CD4-positive, alpha-beta T cell (primary cell): ENCODE measurements around the gene MSI2. TPM values are rescaled to one million over a fixed set of nuclear protein-coding genes. Genes with fewer than 3 reads are reported as not detected.

Experiments
- ATAC-seq: fragments of 200-7000 bp; cut with Tn5 transposase; one replicate; pipeline ENCODE4 v1.10.0; 2022; ENCODE audit warnings: mild to moderate bottlenecking; ENCODE audit not compliant: poor library complexity
- CTCF ChIA-PET: fragments of 350-600 bp; sonication (Branson Sonifier 250); formaldehyde crosslinking; loops from one replicate; lab custom pipeline; 2021; ENCODE audit warnings: antibody characterized with exemption, inconsistent platforms; lab: Charles Lee
- POLR2A ChIA-PET: fragments of 350-600 bp; sonication (Branson Sonifier 250); formaldehyde crosslinking; loops from one replicate; lab custom pipeline; 2021; ENCODE audit warnings: antibody characterized with exemption, inconsistent platforms; lab: Charles Lee
- DNase-seq, 14 experiments: peaks; one replicate each; pipeline ENCODE4 v3.0.0-alpha.2; 2013 to 2020; ENCODE audit warnings: mixed read lengths in 2 of 14
- H3K27ac ChIP-seq, 2 donors: one replicate each; pipeline versions ENCODE4 v1.5.1 to v1.7.0; 2013; ENCODE audit warnings: low read length in 2 of 2, low read depth in 1 of 2, mild to moderate bottlenecking in 1 of 2
- H3K27me3 ChIP-seq, 2 experiments: 1 replicate in 1 of 2; 2 replicates in 1 of 2; pipeline versions ENCODE4 v1.6.1 to v1.7.0; 2013; ENCODE audit warnings: low read length in 2 of 2, control low read depth in 1 of 2, mild to moderate bottlenecking in 1 of 2, moderate library complexity in 1 of 2; ENCODE audit not compliant: insufficient read depth in 2 of 2, control insufficient read depth in 1 of 2
- H3K36me3 ChIP-seq: one replicate; pipeline ENCODE4 v1.6.1; 2013; ENCODE audit warnings: low read length, control low read depth; ENCODE audit not compliant: insufficient read depth
- H3K4me1 ChIP-seq: one replicate; pipeline ENCODE4 v1.6.1; 2013; ENCODE audit warnings: low read length, control low read depth; ENCODE audit not compliant: insufficient read depth
- H3K4me3 ChIP-seq: one replicate; pipeline ENCODE4 v1.5.1; 2013; ENCODE audit warnings: mild to moderate bottlenecking, low read length, moderate library complexity
- H3K9me3 ChIP-seq, 2 experiments: 1 replicate in 1 of 2; 2 replicates in 1 of 2; pipeline versions ENCODE4 v1.6.1 to v1.7.0; 2013; ENCODE audit warnings: low read length in 2 of 2, mild to moderate bottlenecking in 2 of 2, control low read depth in 1 of 2, moderate library complexity in 1 of 2; ENCODE audit not compliant: control insufficient read depth in 1 of 2, insufficient read depth in 1 of 2
- H3K27ac Mint-ChIP-seq: one replicate; pipeline ENCODE4 v1.8.0; 2020; ENCODE audit warnings: mixed read lengths
- H3K27me3 Mint-ChIP-seq: one replicate; pipeline ENCODE4 v1.8.0; 2021; ENCODE audit warnings: mixed read lengths
- H3K36me3 Mint-ChIP-seq: one replicate; pipeline ENCODE4 v1.8.0; 2021; ENCODE audit warnings: low read depth, mixed read lengths
- H3K4me1 Mint-ChIP-seq: one replicate; pipeline ENCODE4 v1.8.0; 2021; ENCODE audit warnings: low read depth, mixed read lengths
- H3K4me3 Mint-ChIP-seq: one replicate; pipeline ENCODE4 v1.8.0; 2020; ENCODE audit warnings: mild to moderate bottlenecking, mixed read lengths
- H3K9me3 Mint-ChIP-seq: one replicate; pipeline ENCODE4 v1.8.0; 2020; ENCODE audit warnings: mixed read lengths
- CTCF ChIP-seq: fragments of 200-600 bp; IDR thresholded peaks from one replicate; pipeline ENCODE4 v1.8.0; 2022; ENCODE audit warnings: antibody characterized with exemption, mild to moderate bottlenecking
- intact Hi-C, 2 experiments: fragments of 100-400 bp; cut with DNase I in 1 of 2; cut with micrococcal nuclease in 1 of 2; formaldehyde crosslinking; loops; one replicate each; pipeline versions ENCODE4 v1.15.1 to v1.9.0; 2023 to 2025; cut with DNase I, micrococcal nuclease
- total RNA-seq, 174 experiments: library from RNA in 2 of 174; stranded (reverse) in 2 of 174; gene quantifications; one replicate each; pipeline ENCODE4 v1.2.3 and lab custom pipeline; 2021 to 2026

The MSI2 gene
- total RNA-seq, 2 experiments from 2014 or later, result 129 to 132 TPM

- ChIA-PET CTCF (no interaction called here), POLR2A (no interaction called here)
- Histone ChIP-seq H3K36me3 (no peaks in the 10 kb centered on the region), H3K4me3 (no peak overlapping the region), H3K9me3 (no peaks in the 10 kb centered on the region), H3K27ac (no peak overlapping the region), H3K4me1 (peaks cover 23% of the 10 kb centered on the region), H3K27me3 (no peaks in the 10 kb centered on the region)
- H3K4me1 Mint-ChIP-seq, result peaks cover 90% of the 10 kb centered on the region
- intact Hi-C loops, result no loop called here
- H3K9me3 Mint-ChIP-seq, result no peaks in the 10 kb centered on the region
- no peak for ATAC-seq
- H3K27ac Mint-ChIP-seq, result no peak overlapping the region
- TF ChIP-seq CTCF, result no peak
- H3K4me3 Mint-ChIP-seq, result no peak overlapping the region
- no peaks in the 10 kb centered on the region for H3K27me3 Mint-ChIP-seq
- DNase-seq, result no peak
- peaks cover 4% of the 10 kb centered on the region for H3K36me3 Mint-ChIP-seq
Measured at GRCh38 chr17:57482657-57483056, 226.3 kb downstream of the MSI2 start.

- Mint-ChIP-seq H3K9me3 (no peaks in the 10 kb centered on the region), H3K4me3 (no peak overlapping the region), H3K27me3 (no peaks in the 10 kb centered on the region), H3K4me1 (peaks cover 84% of the 10 kb centered on the region), H3K36me3 (no peaks in the 10 kb centered on the region), H3K27ac (no peak overlapping the region)
- Histone ChIP-seq H3K27ac (no peak overlapping the region), H3K36me3 (no peaks in the 10 kb centered on the region), H3K4me3 (no peak overlapping the region), H3K27me3 (no peaks in the 10 kb centered on the region), H3K9me3 (no peaks in the 10 kb centered on the region), H3K4me1 (peaks cover 23% of the 10 kb centered on the region)
- no peak for TF ChIP-seq CTCF
- ATAC-seq, result no peak
- no peak for DNase-seq
- CTCF ChIA-PET, result no interaction called here
- POLR2A ChIA-PET, result no interaction called here
- intact Hi-C loops, result no loop called here
Measured at GRCh38 chr17:57484081-57484666, 227.9 kb downstream of the MSI2 start.

- H3K4me1 ChIP-seq, result peaks cover 25% of the 10 kb centered on the region
- no peak overlapping the region for H3K4me3 ChIP-seq
- POLR2A ChIA-PET, result no interaction called here
Measured at GRCh38 chr17:57484826-57485565, 228.7 kb downstream of the MSI2 start.

More at GRCh38 chr17:57484826-57485565, 228.7 kb downstream of the MSI2 start:
- DNase-seq (no peak), ATAC-seq (no peak)
- H3K27ac ChIP-seq, result no peak overlapping the region
- no peak overlapping the region for H3K4me3 Mint-ChIP-seq
- no peaks in the 10 kb centered on the region for H3K27me3 ChIP-seq
- H3K36me3 Mint-ChIP-seq, result no peaks in the 10 kb centered on the region
- H3K36me3 ChIP-seq, result no peaks in the 10 kb centered on the region
- intact Hi-C loops, result no loop called here
- peaks cover 92% of the 10 kb centered on the region for H3K4me1 Mint-ChIP-seq
- no peaks in the 10 kb centered on the region for H3K27me3 Mint-ChIP-seq
- no peak for TF ChIP-seq CTCF
- H3K9me3 Mint-ChIP-seq, result no peaks in the 10 kb centered on the region
- CTCF ChIA-PET, result no interaction called here
- H3K27ac Mint-ChIP-seq, result no peak overlapping the region
- H3K9me3 ChIP-seq, result no peaks in the 10 kb centered on the region
